ENCODE measurements around the gene RFLNA. TPM values are rescaled to one million over a fixed set of nuclear protein-coding genes. Genes with fewer than 3 reads are reported as not detected.

Gene RFLNA
- total RNA-seq, 2 experiments from 2014 or later = not detected

DNA sequence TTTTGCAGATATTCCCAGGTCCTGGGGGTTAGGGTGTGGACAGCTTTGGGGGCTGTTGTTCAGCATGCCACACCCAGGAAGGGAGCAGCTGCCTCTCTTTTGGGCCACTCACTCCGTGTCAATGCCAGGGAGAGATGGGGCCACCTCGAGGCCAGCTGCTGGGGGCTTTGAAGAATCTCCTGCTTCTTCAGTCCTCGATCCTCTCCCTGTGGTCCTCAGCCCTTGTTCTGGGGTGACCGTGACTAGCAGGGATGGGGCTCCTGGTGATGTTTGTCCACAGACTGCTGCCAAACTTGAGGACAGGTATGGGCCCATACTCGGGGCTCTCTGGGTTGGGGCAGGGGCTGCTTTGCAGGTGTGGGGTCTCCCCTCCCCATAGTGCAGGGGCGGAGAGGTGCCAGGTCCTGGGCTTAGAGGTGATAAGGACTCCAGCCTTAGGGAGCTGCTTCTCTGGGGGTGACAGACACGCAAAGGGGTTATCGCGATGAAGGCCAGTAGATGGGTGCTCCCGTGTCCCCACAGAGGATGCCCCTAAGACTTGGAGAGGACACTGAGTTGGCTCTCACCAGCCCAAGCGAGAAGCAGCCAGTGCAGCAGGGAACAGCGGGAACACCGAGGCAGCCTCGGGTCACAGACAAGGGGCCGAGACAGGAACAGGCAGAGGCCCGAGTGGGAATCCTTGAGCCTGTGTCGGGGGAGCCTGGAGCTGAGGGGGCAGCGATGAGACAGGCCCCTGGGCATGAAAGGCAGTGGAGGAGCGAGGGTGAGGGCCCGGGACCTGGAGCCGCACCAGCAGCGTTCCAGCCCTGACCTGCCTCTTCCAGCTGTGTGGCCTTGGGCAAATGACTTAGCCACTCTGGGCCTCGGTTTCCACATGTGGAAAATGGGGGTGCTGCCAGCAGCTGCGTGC is 11.1 kb downstream of the RFLNA start:
- DNase-seq = no peak
- H3K9me3 Mint-ChIP-seq = no peaks in the 10 kb centered on the region
- H3K4me1 Mint-ChIP-seq = no peaks in the 10 kb centered on the region
- no peak overlapping the region for H3K4me3 Mint-ChIP-seq
- H3K27ac Mint-ChIP-seq = no peak overlapping the region
- H3K36me3 Mint-ChIP-seq = no peaks in the 10 kb centered on the region
- no peaks in the 10 kb centered on the region for H3K27me3 Mint-ChIP-seq

DNA sequence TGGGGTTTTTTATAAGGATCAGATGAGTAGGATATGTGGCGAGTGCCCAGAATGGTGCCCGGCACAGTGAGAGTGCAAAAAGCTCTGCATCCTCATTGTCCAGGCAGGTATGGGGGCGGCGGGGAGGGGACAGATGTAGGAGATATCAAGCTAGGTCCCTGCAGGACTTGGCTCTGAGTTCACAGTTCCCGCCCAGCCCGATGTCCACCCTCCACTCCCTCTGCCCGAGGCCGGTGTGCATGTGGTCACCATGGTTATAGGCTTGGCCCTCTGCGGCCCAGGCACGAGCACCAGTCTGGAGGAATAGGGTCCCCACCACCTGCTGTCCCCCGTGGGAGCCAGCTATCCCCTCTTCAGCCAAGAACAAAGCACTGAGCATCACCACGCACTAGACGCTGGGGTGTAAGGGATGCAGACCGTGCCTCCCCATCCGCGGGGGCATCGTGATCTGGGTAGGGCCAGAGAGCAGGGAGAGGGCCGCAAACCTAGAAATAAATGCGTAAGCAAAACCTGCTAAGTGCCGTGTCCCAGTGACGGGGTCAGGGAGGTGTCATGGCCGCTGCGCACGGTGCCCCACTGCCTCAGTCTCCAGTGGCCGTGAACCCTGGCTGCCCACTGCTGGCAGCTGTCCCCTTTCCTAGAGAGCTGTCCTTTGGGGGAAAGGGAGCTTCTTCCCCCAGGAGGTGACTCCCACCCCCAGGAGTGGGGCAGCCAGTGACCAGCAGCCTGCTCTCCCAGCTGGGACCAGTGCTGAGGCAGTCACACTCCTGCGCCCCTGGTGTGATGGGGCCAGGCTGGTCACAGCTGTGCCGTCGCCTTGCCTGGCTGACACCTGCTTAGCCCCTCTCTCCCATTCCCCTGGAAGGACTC is 12.0 kb downstream of the RFLNA start:
- no peaks in the 10 kb centered on the region for H3K9me3 Mint-ChIP-seq
- H3K36me3 Mint-ChIP-seq = no peaks in the 10 kb centered on the region
- H3K4me3 Mint-ChIP-seq = no peak overlapping the region
- H3K4me1 Mint-ChIP-seq = no peaks in the 10 kb centered on the region
- no peak overlapping the region for H3K27ac Mint-ChIP-seq
- no peak for DNase-seq
- H3K27me3 Mint-ChIP-seq = no peaks in the 10 kb centered on the region

DNA sequence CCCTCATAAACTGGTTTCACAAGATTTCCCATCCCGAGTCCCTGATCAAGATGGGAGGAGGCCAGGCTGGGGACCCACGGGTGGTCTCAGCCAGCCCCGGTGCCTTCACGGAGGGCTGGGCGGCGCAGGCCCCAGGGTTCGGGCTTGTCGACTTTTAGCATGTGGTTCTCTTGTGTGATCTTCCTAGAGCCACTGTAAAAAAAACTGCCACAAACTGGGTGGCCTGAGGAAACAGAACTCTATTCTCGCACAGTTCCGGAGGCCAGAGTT is 12.6 kb downstream of the RFLNA start:
- H3K9me3 Mint-ChIP-seq = no peaks in the 10 kb centered on the region
- no peaks in the 10 kb centered on the region for H3K4me1 Mint-ChIP-seq
- H3K36me3 Mint-ChIP-seq = no peaks in the 10 kb centered on the region
- DNase-seq = no peak
- H3K27ac Mint-ChIP-seq = no peak overlapping the region
- H3K4me3 Mint-ChIP-seq = no peak overlapping the region
- no peaks in the 10 kb centered on the region for H3K27me3 Mint-ChIP-seq

DNA sequence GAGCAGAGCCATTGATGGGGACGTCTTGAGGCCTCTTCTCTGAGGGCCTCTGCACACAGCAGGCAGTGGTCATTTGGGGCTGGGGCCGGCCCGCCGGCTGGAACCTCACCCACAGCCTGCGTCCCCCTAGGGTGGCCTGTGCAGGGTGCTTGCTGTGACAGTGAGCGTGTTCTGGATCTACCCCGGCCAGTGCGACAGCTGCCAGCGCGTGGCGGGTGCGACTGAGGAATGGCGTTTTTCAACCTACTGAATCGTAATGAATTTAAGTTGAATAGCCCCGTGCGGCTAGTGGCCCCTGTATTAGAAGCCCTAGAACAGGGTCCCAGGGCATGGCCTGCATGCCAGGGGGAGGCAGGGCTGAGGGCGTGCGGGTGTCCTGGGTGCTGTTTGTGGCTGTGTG is 13.8 kb downstream of the RFLNA start:
- H3K9me3 Mint-ChIP-seq = no peaks in the 10 kb centered on the region
- H3K27me3 Mint-ChIP-seq = no peaks in the 10 kb centered on the region
- H3K4me1 Mint-ChIP-seq = no peaks in the 10 kb centered on the region
- DNase-seq = no peak
- H3K36me3 Mint-ChIP-seq = no peaks in the 10 kb centered on the region
- H3K4me3 Mint-ChIP-seq = no peak overlapping the region
- H3K27ac Mint-ChIP-seq = no peak overlapping the region

DNA sequence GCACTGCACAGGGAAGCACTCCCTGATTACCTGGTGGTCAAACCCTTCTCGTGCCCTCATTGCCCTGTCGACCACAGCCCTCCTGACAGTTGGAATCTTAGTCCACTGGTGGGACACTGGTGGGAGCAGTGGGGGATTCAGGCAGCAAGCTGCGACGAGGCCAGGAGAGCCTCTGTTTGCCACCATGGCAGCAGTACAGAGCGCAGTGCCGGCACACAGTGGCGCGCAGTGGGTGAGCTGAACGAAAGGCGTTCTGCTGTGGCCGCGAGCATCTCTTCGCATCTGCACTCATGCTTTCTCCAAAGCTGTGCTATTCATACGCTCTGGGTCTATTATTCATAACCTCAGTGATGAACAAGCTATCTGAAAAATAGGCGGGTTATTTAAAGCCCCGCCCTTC is 14.3 kb downstream of the RFLNA start:
- DNase-seq = no peak
- Mint-ChIP-seq H3K36me3 (no peaks in the 10 kb centered on the region), H3K27ac (no peak overlapping the region), H3K4me3 (no peak overlapping the region), H3K9me3 (no peaks in the 10 kb centered on the region), H3K4me1 (no peaks in the 10 kb centered on the region), H3K27me3 (no peaks in the 10 kb centered on the region)

DNA sequence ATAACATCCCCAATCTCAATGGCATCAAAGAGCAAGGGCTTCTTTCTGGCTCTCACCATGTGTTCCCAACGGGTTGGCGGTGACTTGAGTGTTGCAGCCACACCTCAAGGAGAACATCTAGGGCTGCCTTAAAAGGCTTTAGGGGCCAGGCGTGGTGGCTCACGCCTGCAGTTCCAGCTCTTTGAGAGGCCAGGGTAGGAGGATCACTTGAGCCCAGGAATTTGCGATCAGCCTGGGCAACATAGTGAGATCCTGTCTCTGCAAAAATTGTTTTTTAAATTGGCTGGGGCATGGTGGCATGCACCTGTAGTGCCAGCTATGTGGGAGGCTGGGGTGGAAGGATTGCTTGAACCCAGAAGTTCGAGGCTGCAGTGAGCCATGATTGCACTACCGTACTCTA is 14.9 kb downstream of the RFLNA start:
- H3K9me3 Mint-ChIP-seq = no peaks in the 10 kb centered on the region
- H3K36me3 Mint-ChIP-seq = no peaks in the 10 kb centered on the region
- no peak overlapping the region for H3K4me3 Mint-ChIP-seq
- no peak for DNase-seq
- H3K27me3 Mint-ChIP-seq = no peaks in the 10 kb centered on the region
- H3K4me1 Mint-ChIP-seq = no peaks in the 10 kb centered on the region
- no peak overlapping the region for H3K27ac Mint-ChIP-seq

DNA sequence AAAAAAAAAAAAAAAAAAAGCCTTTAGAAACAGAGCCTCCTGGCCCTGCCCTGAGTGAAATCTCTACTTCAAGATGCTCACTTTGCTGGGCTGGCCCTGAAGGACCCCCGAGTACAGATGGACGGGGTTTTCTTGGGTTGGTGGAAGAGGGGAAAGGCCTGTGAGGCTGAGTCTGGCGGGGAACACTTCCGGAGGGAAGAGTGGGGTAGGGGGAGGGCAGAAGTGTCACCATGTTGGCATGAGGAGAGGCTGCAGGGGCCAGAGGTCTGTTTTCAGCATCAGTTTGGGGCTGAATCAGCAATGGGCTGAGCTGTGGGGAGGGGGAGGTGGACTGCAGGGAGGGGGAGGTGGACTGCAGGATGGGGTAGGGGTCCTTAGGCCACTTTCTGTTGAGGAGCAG is 15.3 kb downstream of the RFLNA start:
- no peaks in the 10 kb centered on the region for H3K27me3 Mint-ChIP-seq
- no peaks in the 10 kb centered on the region for H3K36me3 Mint-ChIP-seq
- no peak overlapping the region for H3K27ac Mint-ChIP-seq
- DNase-seq = no peak
- no peaks in the 10 kb centered on the region for H3K4me1 Mint-ChIP-seq
- no peak overlapping the region for H3K4me3 Mint-ChIP-seq
- H3K9me3 Mint-ChIP-seq = no peaks in the 10 kb centered on the region

DNA sequence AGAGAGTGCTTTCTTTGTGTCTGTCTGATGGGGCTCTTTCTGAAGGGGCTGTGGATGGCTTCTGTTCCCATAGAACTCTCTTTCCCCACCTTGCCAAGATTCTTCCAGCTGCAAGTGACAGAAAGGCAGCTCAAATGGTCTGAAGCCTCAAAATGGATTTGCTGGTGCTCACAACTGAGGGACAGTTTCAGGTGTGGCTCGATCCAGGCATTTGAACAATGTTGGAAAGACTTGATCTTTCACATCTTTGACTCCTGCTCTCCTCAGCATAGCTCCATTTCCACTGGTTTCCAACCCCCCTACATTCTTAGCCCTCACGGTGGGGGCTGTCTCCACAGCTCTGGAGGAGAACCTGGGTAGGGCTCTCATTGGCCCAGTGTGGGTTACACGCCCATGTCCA is 15.9 kb downstream of the RFLNA start:
- no peaks in the 10 kb centered on the region for H3K36me3 Mint-ChIP-seq
- no peaks in the 10 kb centered on the region for H3K27me3 Mint-ChIP-seq
- no peak for DNase-seq
- H3K4me1 Mint-ChIP-seq = no peaks in the 10 kb centered on the region
- H3K9me3 Mint-ChIP-seq = no peaks in the 10 kb centered on the region
- no peak overlapping the region for H3K4me3 Mint-ChIP-seq
- H3K27ac Mint-ChIP-seq = no peak overlapping the region

DNA sequence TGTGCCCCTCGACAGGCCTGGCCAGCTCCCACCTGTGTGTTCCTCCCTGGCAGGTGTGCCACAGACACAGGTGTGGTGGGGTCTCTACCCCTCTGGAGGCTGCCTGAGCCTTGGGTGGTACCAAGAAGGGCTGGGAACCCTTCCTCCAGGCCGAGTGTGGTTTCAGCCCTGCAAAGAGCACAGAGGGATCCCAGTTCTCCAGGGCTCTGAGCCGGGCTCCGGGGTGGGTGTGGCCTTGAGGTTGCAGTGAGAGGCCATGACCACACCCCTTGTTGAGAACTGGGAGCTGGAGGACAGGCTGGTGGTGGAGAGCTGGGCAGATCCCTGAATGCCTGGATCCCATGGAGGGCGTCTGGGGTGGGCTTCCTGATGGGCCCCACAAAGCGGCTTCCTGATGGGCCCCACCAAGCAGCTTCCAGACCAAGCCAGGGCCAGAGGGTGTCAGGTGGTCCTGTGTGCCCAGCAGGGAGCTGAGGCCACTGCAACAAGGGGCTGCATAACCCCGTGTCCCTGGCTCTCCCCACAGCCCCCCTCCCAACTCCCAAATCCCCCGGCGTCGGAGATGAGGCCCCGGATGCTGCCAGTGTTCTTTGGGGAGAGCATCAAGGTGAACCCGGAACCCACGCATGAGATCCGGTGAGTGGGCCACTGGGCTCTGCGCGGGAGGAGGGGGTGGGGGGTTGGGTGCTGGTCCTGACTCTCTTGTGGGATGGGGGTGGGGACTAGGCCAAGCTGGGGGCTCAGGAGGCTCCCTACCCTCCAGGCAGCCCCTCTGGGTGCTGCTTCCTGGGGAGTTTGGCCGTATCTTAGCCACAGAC is 16.6 kb downstream of the RFLNA start:
- H3K9me3 Mint-ChIP-seq = no peaks in the 10 kb centered on the region
- no peak overlapping the region for H3K4me3 Mint-ChIP-seq
- H3K27ac Mint-ChIP-seq = no peak overlapping the region
- H3K36me3 Mint-ChIP-seq = no peaks in the 10 kb centered on the region
- H3K27me3 Mint-ChIP-seq = no peaks in the 10 kb centered on the region
- H3K4me1 Mint-ChIP-seq = no peaks in the 10 kb centered on the region
- DNase-seq = no peak

DNA sequence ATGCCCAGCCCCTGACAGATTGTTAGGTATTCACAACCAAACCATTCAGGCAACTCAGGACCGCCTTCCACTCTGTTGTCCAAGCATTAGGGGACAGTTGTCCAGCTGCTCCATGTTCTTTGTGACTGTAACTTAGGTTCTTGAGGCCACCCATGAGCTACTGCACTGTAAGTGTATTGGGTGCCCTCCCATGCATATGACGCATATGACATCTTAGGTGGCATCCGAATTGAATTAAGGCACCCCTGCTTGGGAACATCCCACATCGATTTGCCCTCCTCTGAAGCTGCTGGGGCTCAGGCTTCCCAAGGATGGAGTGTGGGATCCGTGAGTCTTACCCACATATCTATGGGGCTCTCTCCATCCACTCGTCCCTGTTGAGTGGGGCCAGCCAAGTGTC is 17.7 kb downstream of the RFLNA start:
- no peak for DNase-seq
- H3K4me1 Mint-ChIP-seq = no peaks in the 10 kb centered on the region

DNA sequence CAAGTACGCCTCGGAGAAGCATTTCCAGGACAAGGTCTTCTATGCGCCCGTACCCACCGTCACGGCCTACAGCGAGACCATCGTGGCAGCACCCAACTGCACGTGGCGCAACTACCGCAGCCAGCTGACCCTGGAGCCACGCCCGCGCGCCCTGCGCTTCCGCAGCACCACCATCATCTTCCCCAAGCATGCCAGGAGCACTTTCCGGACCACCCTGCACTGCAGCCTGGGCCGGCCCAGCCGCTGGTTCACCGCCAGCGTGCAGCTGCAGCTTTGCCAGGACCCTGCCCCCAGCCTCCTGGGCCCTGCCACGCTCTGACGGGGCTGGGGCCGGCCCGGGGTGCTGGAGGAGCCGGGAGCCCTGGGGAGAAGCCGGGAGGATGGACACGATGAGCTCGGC is 19.3 kb downstream of the RFLNA start:
- no peaks in the 10 kb centered on the region for H3K27me3 Mint-ChIP-seq
- H3K4me3 Mint-ChIP-seq = no peak overlapping the region
- H3K9me3 Mint-ChIP-seq = no peaks in the 10 kb centered on the region
- DNase-seq = no peak
- H3K36me3 Mint-ChIP-seq = no peaks in the 10 kb centered on the region
- no peaks in the 10 kb centered on the region for H3K4me1 Mint-ChIP-seq
- no peak overlapping the region for H3K27ac Mint-ChIP-seq

More for the DNA sequence above, 17.7 kb downstream of the RFLNA start:
- no peaks in the 10 kb centered on the region for H3K36me3 Mint-ChIP-seq
- H3K9me3 Mint-ChIP-seq = no peaks in the 10 kb centered on the region
- no peaks in the 10 kb centered on the region for H3K27me3 Mint-ChIP-seq
- H3K4me3 Mint-ChIP-seq = no peak overlapping the region
- H3K27ac Mint-ChIP-seq = no peak overlapping the region

DNA sequence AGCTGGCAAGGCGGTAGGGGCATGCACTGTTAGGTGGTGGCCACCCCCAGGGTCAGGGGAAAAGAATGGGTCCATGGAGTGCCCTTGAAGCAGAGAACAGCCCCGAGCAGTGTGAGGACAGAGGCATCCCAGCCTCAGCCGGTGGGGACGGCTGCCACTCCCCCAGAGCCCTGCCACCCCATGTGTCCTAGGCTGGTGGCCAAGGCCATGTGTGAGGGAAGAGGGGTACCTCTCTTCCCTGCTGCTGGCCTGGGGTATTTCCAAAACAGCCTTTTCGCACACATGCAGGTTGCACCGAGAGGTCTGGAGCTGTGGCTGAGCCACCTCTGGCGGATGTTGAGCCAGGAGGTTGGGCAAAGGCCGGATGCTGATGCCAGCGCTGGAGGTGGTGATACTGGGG is 19.9 kb downstream of the RFLNA start:
- Mint-ChIP-seq H3K9me3 (no peaks in the 10 kb centered on the region), H3K27ac (no peak overlapping the region), H3K36me3 (no peaks in the 10 kb centered on the region), H3K4me3 (no peak overlapping the region), H3K27me3 (no peaks in the 10 kb centered on the region), H3K4me1 (no peaks in the 10 kb centered on the region)
- no peak for DNase-seq

DNA sequence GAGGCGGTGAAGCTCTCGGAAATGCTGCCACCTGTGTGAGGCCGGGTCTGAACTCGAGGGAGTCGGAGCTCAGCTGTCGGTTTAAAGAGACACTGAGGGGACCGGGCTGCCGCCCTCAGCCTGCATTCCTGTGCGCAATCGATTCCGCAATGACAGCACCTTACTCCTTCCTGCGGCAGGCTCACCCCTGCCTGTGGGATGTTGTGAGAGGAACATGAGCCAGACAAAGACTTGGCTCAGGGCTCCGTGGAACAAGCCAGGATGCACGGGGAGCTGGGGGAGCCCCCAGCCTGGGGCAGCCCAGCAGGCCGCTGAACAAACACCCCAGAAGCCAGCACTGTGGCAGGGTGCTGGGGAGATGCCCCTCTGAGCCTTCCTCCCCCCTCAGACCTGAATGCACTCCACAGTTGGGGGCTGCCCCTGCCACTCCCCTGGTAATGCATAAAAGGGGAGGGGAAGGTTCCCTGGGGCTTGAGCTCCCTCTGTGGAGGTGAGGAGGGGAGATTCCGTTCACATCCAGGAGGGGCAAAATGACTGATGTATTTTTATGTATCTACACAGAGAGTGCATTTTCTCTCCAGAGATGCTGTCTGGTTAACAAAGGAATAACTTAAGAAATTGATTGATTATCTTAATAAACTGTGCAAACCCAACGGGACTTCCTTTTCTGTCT is 20.6 kb downstream of the RFLNA start:
- no peak for DNase-seq
- no peaks in the 10 kb centered on the region for H3K36me3 Mint-ChIP-seq
- no peaks in the 10 kb centered on the region for H3K27me3 Mint-ChIP-seq
- no peak overlapping the region for H3K27ac Mint-ChIP-seq
- H3K9me3 Mint-ChIP-seq = no peaks in the 10 kb centered on the region
- no peaks in the 10 kb centered on the region for H3K4me1 Mint-ChIP-seq
- no peak overlapping the region for H3K4me3 Mint-ChIP-seq

DNA sequence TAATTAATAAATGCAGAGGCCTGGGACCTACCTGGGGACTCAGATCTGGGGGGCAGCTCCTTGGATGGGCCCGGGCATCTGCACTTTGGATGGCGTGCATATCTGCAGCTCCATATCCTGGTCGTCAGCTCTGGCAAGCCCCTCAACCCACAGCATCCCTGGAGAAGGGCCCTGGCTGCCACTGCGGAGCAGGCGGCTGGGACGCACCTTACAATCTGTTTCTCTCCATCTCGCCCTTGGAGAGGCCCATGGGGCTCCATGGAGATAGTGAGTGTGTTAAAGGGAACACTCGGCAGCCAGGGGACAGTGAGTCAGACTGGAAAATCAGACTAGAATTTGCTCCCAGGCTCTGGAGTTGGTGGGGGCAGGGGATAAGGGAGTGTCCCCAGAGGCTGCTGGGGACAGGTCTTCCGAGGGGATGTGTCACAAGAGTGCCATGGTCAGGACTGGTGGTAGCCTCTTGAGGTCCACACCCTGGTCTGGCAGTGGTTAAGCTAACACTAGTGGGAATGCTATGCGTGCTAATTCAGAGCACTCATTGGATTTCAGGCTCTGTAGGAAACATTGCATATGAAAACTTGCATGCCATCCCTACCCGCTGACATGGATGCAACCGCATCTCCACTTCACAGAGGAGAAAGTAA is 21.5 kb downstream of the RFLNA start:
- Mint-ChIP-seq H3K4me3 (no peak overlapping the region), H3K27ac (no peak overlapping the region), H3K9me3 (no peaks in the 10 kb centered on the region), H3K36me3 (no peaks in the 10 kb centered on the region), H3K27me3 (no peaks in the 10 kb centered on the region), H3K4me1 (no peaks in the 10 kb centered on the region)
- DNase-seq = no peak
